Right lobe of liver (tissue), 6 donors: Measurements from ENCODE around the gene BPIFB4. TPM values are rescaled to one million over a fixed set of nuclear protein-coding genes. Genes with fewer than 3 reads are reported as not detected.
A peak's percentile ranks its signal among the peaks of the same experiment; 100 is the strongest.

ENCODE experiments used
- ATAC-seq, 4 donors: fragments of 200-7000 bp; cut with Tn5 transposase; one replicate each; pipeline ENCODE4 v1.9.1; 2020; ENCODE audit warnings: mild to moderate bottlenecking in 4 of 4, moderate library complexity in 4 of 4
- DNase-seq, 3 donors: peaks; one replicate each; pipeline ENCODE4 v3.0.0-alpha.2; 2020
- H3K27ac ChIP-seq, 3 donors: fragments of 200-600 bp; one replicate each; pipeline ENCODE4 v1.8.0; 2022
- H3K27me3 ChIP-seq, 2 donors: fragments of 200-600 bp; one replicate each; pipeline ENCODE4 v1.8.0; 2022
- H3K36me3 ChIP-seq, 4 donors: fragments of 200-600 bp; sonication (generic) in 1 of 4; one replicate each; pipeline versions ENCODE4 v1.5.1 to v1.8.0; 2017 to 2022; ENCODE audit warnings: control low read depth in 1 of 4
- H3K4me1 ChIP-seq, 4 donors: fragments of 200-600 bp; sonication (generic) in 1 of 4; one replicate each; pipeline versions ENCODE4 v1.5.1 to v1.8.0; 2017 to 2022; ENCODE audit warnings: control low read depth in 1 of 4
- H3K4me3 ChIP-seq, 3 donors: fragments of 200-600 bp; one replicate each; pipeline ENCODE4 v1.8.0; 2022
- H3K9me3 ChIP-seq, 4 donors: fragments of 200-600 bp; sonication (generic) in 1 of 4; one replicate each; pipeline versions ENCODE4 v1.5.1 to v1.8.0; 2017 to 2022; ENCODE audit warnings: control low read depth in 1 of 4
- POLR2A ChIP-seq: fragments of 450-650 bp; IDR thresholded peaks from one replicate; pipeline ENCODE4 v1.6.1; 2017; ENCODE audit warnings: antibody characterized with exemption, mild to moderate bottlenecking
- WGBS: methylation state at CpG from one replicate; pipeline ENCODE4 v1.1.6; 2018; ENCODE audit warnings: low coverage, low lambda C conversion rate; ENCODE audit not compliant: insufficient coverage; ENCODE audit errors: missing lambda C conversion rate; 5-methylcytosine and 5-hydroxymethylcytosine counted together
- intact Hi-C, 2 donors: fragments of 100-400 bp; cut with DNase I; formaldehyde crosslinking; loops; one replicate each; pipeline versions ENCODE4 v1.11.2 to v1.14.1; 2022
- long read RNA-seq: library from polyadenylated mRNA; unstranded; transcript quantifications from one replicate; pipeline ENCODE4 v2.0.0, GENCODE V29; 2019
- total RNA-seq, 6 experiments: library from RNA; depleted of rRNA in 2 of 6; stranded (reverse); fragments of >200 nt in 2 of 6; fragmentation: NEBNext Ultra II Directional in 3 of 6; extraction: Animal tissue kit (Norgen Biotek cat#: 25700) in 3 of 6; gene quantifications; one replicate each; pipeline versions ENCODE4 v1.1.0 to v1.2.4, GENCODE V29; 2016 to 2023
- TF ChIP-seq, protein P1 (sequence below), 4 donors: fragments of 200-600 bp in 3 of 4; fragments of 450-650 bp in 1 of 4; IDR thresholded peaks; one replicate each; pipeline versions ENCODE4 v1.5.1 to v1.8.0; 2016 to 2022; ENCODE audit warnings: antibody characterized with exemption in 4 of 4, mild to moderate bottlenecking in 2 of 4
- donor health status: DM: no; HTN: yes; CAD: no.
- donor health status: DM: no; HTN: no; CAD: no.
- donor health status: DM: no; HTN: no; CAD: no.
- donor health status: DM: no; HTN: yes; CAD: no.
- donor health status: DM: no; HTN: yes; CAD: no.

BPIFB4 gene
- total RNA-seq = not detected
- long read RNA-seq = 0 reads

DNA sequence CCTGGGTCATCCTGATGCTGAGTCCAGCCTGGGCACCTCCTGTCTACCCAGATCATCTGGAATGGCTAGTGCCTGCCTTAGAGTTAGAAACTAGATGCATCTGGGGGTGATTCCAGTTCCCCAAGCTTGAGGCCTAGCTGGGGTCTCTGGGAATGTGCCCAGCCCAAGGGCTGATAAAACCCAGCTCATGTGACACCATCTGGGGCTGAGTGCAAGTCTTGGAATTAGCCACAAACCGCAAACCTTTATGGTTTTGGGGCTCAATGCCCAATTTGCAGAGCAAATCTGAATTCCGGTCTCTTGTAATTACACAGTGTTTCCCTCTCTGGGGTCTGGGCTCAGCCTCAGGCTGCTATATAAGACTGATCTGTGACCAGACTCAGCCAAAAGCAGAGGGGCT, at the start of gene BPIFB4:
Gene BPIFB4 (plus strand): TSS at position 385 of the 400 bp plus-strand sequence. CDS start 1,884 bp downstream, outside the sequence.
- H3K9me3 ChIP-seq = no peaks in the 10 kb centered on the region
- no peaks in the 10 kb centered on the region for H3K4me1 ChIP-seq
- no peak for ATAC-seq
- H3K27ac ChIP-seq = no peak within 1 kb of the TSS
- WGBS = no CpG with 5 or more reads among the region's 2 CpGs
- DNase-seq = no peak
- H3K27me3 ChIP-seq = no peaks in the 10 kb centered on the region
- no peak within 1 kb of the TSS for H3K4me3 ChIP-seq
- intact Hi-C loops = no loop called here
- H3K36me3 ChIP-seq = no peaks in the 10 kb centered on the region
- TF ChIP-seq, protein P1, sequence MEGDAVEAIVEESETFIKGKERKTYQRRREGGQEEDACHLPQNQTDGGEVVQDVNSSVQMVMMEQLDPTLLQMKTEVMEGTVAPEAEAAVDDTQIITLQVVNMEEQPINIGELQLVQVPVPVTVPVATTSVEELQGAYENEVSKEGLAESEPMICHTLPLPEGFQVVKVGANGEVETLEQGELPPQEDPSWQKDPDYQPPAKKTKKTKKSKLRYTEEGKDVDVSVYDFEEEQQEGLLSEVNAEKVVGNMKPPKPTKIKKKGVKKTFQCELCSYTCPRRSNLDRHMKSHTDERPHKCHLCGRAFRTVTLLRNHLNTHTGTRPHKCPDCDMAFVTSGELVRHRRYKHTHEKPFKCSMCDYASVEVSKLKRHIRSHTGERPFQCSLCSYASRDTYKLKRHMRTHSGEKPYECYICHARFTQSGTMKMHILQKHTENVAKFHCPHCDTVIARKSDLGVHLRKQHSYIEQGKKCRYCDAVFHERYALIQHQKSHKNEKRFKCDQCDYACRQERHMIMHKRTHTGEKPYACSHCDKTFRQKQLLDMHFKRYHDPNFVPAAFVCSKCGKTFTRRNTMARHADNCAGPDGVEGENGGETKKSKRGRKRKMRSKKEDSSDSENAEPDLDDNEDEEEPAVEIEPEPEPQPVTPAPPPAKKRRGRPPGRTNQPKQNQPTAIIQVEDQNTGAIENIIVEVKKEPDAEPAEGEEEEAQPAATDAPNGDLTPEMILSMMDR (IDR thresholded peaks at IDR 0.05) = no peak
- no peak for TF ChIP-seq POLR2A

- intact Hi-C loops = no loop called here
- no peak for TF ChIP-seq POLR2A
- TF ChIP-seq, protein P1 (IDR thresholded peaks at IDR 0.05) = no peak
- no peaks in the 10 kb centered on the region for H3K9me3 ChIP-seq
- DNase-seq (peak in 1 of 3 donors; percentile 27), ATAC-seq (no peak)
- H3K27ac ChIP-seq = no peak overlapping the region
- 72% methylated on average over 5 of the region's 9 CpGs for WGBS
- no peaks in the 10 kb centered on the region for H3K27me3 ChIP-seq
- H3K4me1 ChIP-seq = no peaks in the 10 kb centered on the region
- H3K4me3 ChIP-seq = no peak overlapping the region
- H3K36me3 ChIP-seq = no peaks in the 10 kb centered on the region
Observed at GRCh38 chr20:33030076-33030475, 49.4 kb upstream of the BPIFB4 start.

- 73% methylated on average over 6 of the region's 6 CpGs for WGBS
- Histone ChIP-seq H3K4me3 (no peak overlapping the region), H3K27ac (no peak overlapping the region), H3K27me3 (no peaks in the 10 kb centered on the region), H3K36me3 (no peaks in the 10 kb centered on the region), H3K4me1 (no peaks in the 10 kb centered on the region), H3K9me3 (no peaks in the 10 kb centered on the region)
- intact Hi-C loops = no loop called here
- ATAC-seq (no peak), DNase-seq (peak in 1 of 3 donors; percentile 10)
- TF ChIP-seq, protein P1 (IDR thresholded peaks at IDR 0.05) = no peak
- no peak for TF ChIP-seq POLR2A
Observed at GRCh38 chr20:33030569-33030968, 48.9 kb upstream of the BPIFB4 start.

DNA sequence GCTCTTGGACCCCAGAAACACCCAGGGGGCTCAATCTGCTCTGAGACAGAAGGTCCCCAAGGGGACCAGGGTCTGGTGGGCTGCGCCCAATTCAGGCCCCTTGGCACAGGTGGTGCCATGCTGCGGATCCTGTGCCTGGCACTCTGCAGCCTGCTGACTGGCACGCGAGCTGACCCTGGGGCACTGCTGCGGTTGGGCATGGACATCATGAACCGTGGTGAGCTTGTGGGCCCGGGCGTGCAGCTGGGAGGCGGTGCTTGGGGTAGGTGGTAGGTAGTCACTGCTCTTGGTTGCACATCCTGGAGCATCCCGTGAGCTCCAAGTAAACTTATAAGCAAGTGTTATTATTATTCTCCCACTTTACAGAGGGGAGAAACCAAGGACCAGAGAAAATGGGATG, 47.9 kb upstream of the BPIFB4 start, which contains the start of gene BPIFB6:
Gene BPIFB6 (plus strand): TSS at position 118 of the 400 bp plus-strand sequence. CDS start 0 bp downstream, at position 118.
- no CpG with 5 or more reads among the region's 10 CpGs for WGBS
- H3K9me3 ChIP-seq = no peaks in the 10 kb centered on the region
- DNase-seq (peak in 1 of 3 donors; percentile 39), ATAC-seq (no peak)
- H3K27ac ChIP-seq = no peak within 1 kb of the TSS
- H3K4me1 ChIP-seq = no peaks in the 10 kb centered on the region
- H3K36me3 ChIP-seq = no peaks in the 10 kb centered on the region
- no peak within 1 kb of the TSS for H3K4me3 ChIP-seq
- intact Hi-C loops = no loop called here
- H3K27me3 ChIP-seq = no peaks in the 10 kb centered on the region
- TF ChIP-seq, protein P1 (IDR thresholded peaks at IDR 0.05) = no peak
- no peak for TF ChIP-seq POLR2A

GRCh38 chr20:33032555-33032954, 46.9 kb upstream of the BPIFB4 start:
- TF ChIP-seq, protein P1 (IDR thresholded peaks at IDR 0.05) = no peak
- TF ChIP-seq POLR2A = no peak
- DNase-seq (peak in 1 of 3 donors; percentile 35), ATAC-seq (no peak)
- no peaks in the 10 kb centered on the region for H3K27me3 ChIP-seq
- no peak overlapping the region for H3K4me3 ChIP-seq
- H3K9me3 ChIP-seq = no peaks in the 10 kb centered on the region
- WGBS = 70% methylated on average over 5 of the region's 6 CpGs
- H3K27ac ChIP-seq = no peak overlapping the region
- no peaks in the 10 kb centered on the region for H3K4me1 ChIP-seq
- H3K36me3 ChIP-seq = no peaks in the 10 kb centered on the region
- intact Hi-C loops = no loop called here
